ENCODE results near the gene MND1. TPM values are rescaled to one million over a fixed set of nuclear protein-coding genes. Genes with fewer than 3 reads are reported as not detected.

The MND1 gene
- total and polyA plus RNA-seq, 2 experiments from 2014 or later: 6.5 to 12.6 TPM

- no peaks in the 10 kb centered on the region for H3K27me3 ChIP-seq
- no peaks in the 10 kb centered on the region for H3K9me3 ChIP-seq (ENCODE audit: low read depth)
- no peak overlapping the region for H3K27ac ChIP-seq
- no peak for TF ChIP-seq CTCF (IDR thresholded peaks at IDR 0.05; ENCODE audit: low read depth, low read length)
- H3K4me3 ChIP-seq: no peak overlapping the region
- H3K4me1 ChIP-seq (ENCODE audit: low read depth): no peaks in the 10 kb centered on the region
- H3K36me3 ChIP-seq: no peaks in the 10 kb centered on the region
- DNase-seq (ENCODE audit: low read depth in 1 of 2, low spot score in 1 of 2): no peak
Observed at GRCh38 chr4:153372967-153373562, 28.6 kb downstream of the MND1 start.

- Histone ChIP-seq H3K9me3 (ENCODE audit: low read depth) (no peaks in the 10 kb centered on the region), H3K4me3 (no peak overlapping the region), H3K4me1 (ENCODE audit: low read depth) (no peaks in the 10 kb centered on the region), H3K36me3 (no peaks in the 10 kb centered on the region), H3K27ac (no peak overlapping the region), H3K27me3 (no peaks in the 10 kb centered on the region)
- no peak for TF ChIP-seq CTCF (IDR thresholded peaks at IDR 0.05; ENCODE audit: low read depth, low read length)
- peak in 1 of 2 donors; percentile 14 for DNase-seq (ENCODE audit: low read depth in 1 of 2, low spot score in 1 of 2)
Observed at GRCh38 chr4:153374442-153374841, 30.0 kb downstream of the MND1 start.

DNA sequence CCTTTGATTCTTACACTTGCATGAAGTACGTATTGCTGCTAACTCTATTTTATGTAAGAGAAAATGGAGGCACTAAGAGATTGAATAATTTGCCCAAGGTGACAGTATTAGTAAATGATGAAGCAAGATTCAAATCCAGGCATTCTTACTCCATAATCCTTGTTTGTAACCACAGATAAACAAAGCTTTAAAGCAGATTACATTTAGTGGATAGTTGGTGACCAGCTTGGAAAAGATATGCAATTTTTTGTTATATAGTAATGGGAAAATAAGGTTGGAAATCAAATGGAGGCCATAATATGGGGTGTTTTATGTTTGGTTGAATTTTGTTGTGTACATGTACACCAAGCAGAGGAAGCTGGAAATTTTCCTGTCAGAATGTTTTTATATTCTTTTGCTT is 30.8 kb downstream of the MND1 start:
- DNase-seq (ENCODE audit: low read depth in 1 of 2, low spot score in 1 of 2): no peak
- Histone ChIP-seq H3K36me3 (no peaks in the 10 kb centered on the region), H3K27me3 (no peaks in the 10 kb centered on the region), H3K27ac (no peak overlapping the region), H3K9me3 (ENCODE audit: low read depth) (no peaks in the 10 kb centered on the region), H3K4me1 (ENCODE audit: low read depth) (no peaks in the 10 kb centered on the region), H3K4me3 (no peak overlapping the region)
- TF ChIP-seq CTCF (IDR thresholded peaks at IDR 0.05; ENCODE audit: low read depth, low read length): no peak

- Histone ChIP-seq H3K9me3 (ENCODE audit: low read depth) (no peaks in the 10 kb centered on the region), H3K27me3 (no peaks in the 10 kb centered on the region), H3K4me1 (ENCODE audit: low read depth) (no peaks in the 10 kb centered on the region), H3K4me3 (no peak overlapping the region), H3K36me3 (no peaks in the 10 kb centered on the region), H3K27ac (no peak overlapping the region)
- no peak for TF ChIP-seq CTCF (IDR thresholded peaks at IDR 0.05; ENCODE audit: low read depth, low read length)
- DNase-seq (ENCODE audit: low read depth in 1 of 2, low spot score in 1 of 2): peak in 1 of 2 donors; percentile 27
Observed at GRCh38 chr4:153383131-153383530, 38.6 kb downstream of the MND1 start.

GRCh38 chr4:153384160-153384559 is 39.7 kb downstream of the MND1 start:
- Histone ChIP-seq H3K36me3 (no peaks in the 10 kb centered on the region), H3K27me3 (no peaks in the 10 kb centered on the region), H3K4me3 (no peak overlapping the region), H3K9me3 (ENCODE audit: low read depth) (no peaks in the 10 kb centered on the region), H3K4me1 (ENCODE audit: low read depth) (no peaks in the 10 kb centered on the region), H3K27ac (no peak overlapping the region)
- no peak for DNase-seq (ENCODE audit: low read depth in 1 of 2, low spot score in 1 of 2)
- no peak for TF ChIP-seq CTCF (IDR thresholded peaks at IDR 0.05; ENCODE audit: low read depth, low read length)

Measured in cardiac muscle cell (in vitro differentiated cells and primary cell).